Neural progenitor cell (in vitro differentiated cells): ENCODE data around the gene GART.

Source experiments
- CTCF ChIP-seq: fragments of 200-600 bp; sonication (generic); IDR thresholded peaks from 2 replicates; pipeline ENCODE4 v1.5.1; 2017; ENCODE audit warnings: antibody characterized with exemption, mild to moderate bottlenecking
- EZH2 ChIP-seq: fragments of 200-600 bp; sonication (generic); IDR thresholded peaks from 2 replicates; pipeline ENCODE4 v1.6.1; 2017; ENCODE audit warnings: antibody characterized with exemption, mild to moderate bottlenecking, moderate library complexity

- TF ChIP-seq CTCF (no peak), EZH2 (no peak)
These were observed 19.0 kb upstream of the GART start for GRCh38 chr21:33560965-33561364.
